SK-N-SH (cell line): ENCODE results near the gene ABCF3. TPM values are rescaled to one million over a fixed set of nuclear protein-coding genes. Genes with fewer than 3 reads are reported as not detected.
A peak's percentile ranks its signal among the peaks of the same experiment; 100 is the strongest.

Experiments
- CTCF ChIA-PET: fragments of 300-600, 350-600 bp; formaldehyde crosslinking; extraction: SDS; loops from one replicate; lab custom pipeline; 2021; lab: Yijun Ruan, JAX
- POLR2A ChIA-PET: fragments of 350-600 bp; sonication (Branson Sonifier 250); formaldehyde crosslinking; extraction: SDS; loops from one replicate; lab custom pipeline; 2020; ENCODE audit warnings: antibody characterized with exemption, inconsistent platforms; lab: Yijun Ruan, JAX
- DNase-seq: peaks from one replicate; pipeline ENCODE4 v3.0.0; 2012
- H2AFZ ChIP-seq: fragments of 200-600 bp; sonication (generic); 2 replicates; pipeline ENCODE4 v1.8.1; 2016; ENCODE audit warnings: antibody characterized with exemption, mild to moderate bottlenecking, low read depth
- H3F3A ChIP-seq: fragments of 200-600 bp; sonication (generic); replicated peaks from 2 replicates; pipeline ENCODE3; 2016; ENCODE audit warnings: antibody characterized with exemption, mild to moderate bottlenecking; ENCODE audit not compliant: insufficient read depth
- H3K27ac ChIP-seq, 2 experiments: fragments of 200-500 bp in 1 of 2; fragments of 200-600 bp in 1 of 2; sonication (Bioruptor generic) in 1 of 2; sonication (generic), shearing (Covaris generic) in 1 of 2; 2 replicates each; pipeline versions ENCODE4 v1.5.1 to v1.6.1; 2014 to 2016; ENCODE audit warnings: low read depth in 2 of 2, inconsistent platforms in 1 of 2, low read length in 1 of 2, mild to moderate bottlenecking in 1 of 2, mixed read lengths in 1 of 2
- H3K27me3 ChIP-seq: fragments of 200-600 bp; sonication (generic), shearing (Covaris generic); 2 replicates; pipeline ENCODE4 v1.6.1; 2016; ENCODE audit warnings: mixed run types; ENCODE audit not compliant: insufficient read depth
- H3K36me3 ChIP-seq, 2 experiments: fragments of 200-500 bp in 1 of 2; fragments of 200-600 bp in 1 of 2; sonication (Bioruptor generic) in 1 of 2; sonication (generic) in 1 of 2; replicated peaks in 1 of 2; 2 replicates each; pipeline versions ENCODE3 to v1.5.1; 2014 to 2016; ENCODE audit warnings: low read length in 1 of 2, mild to moderate bottlenecking in 1 of 2; ENCODE audit not compliant: insufficient read depth in 2 of 2, control insufficient read depth in 1 of 2
- H3K4me1 ChIP-seq, 2 experiments: fragments of 200-500 bp in 1 of 2; fragments of 200-600 bp in 1 of 2; sonication (Bioruptor generic) in 1 of 2; sonication (generic), shearing (Covaris generic) in 1 of 2; 2 replicates each; pipeline versions ENCODE4 v1.5.1 to v1.6.1; 2014 to 2016; ENCODE audit warnings: low read depth in 1 of 2, low read length in 1 of 2, mixed run types in 1 of 2; ENCODE audit not compliant: insufficient read depth in 2 of 2, control insufficient read depth in 1 of 2
- H3K4me2 ChIP-seq: fragments of 200-600 bp; sonication (generic), shearing (Covaris generic); 2 replicates; pipeline ENCODE4 v1.6.1; 2017; ENCODE audit warnings: mixed run types
- H3K4me3 ChIP-seq, 2 experiments: fragments of 200-500 bp in 1 of 2; fragments of 200-600 bp in 1 of 2; sonication (Bioruptor generic) in 1 of 2; sonication (generic), shearing (Covaris generic) in 1 of 2; 2 replicates each; pipeline versions ENCODE4 v1.5.1 to v1.8.1; 2014 to 2016; ENCODE audit warnings: low read depth in 2 of 2, inconsistent platforms in 1 of 2, low read length in 1 of 2, mild to moderate bottlenecking in 1 of 2, mixed read lengths in 1 of 2, moderate library complexity in 1 of 2
- H3K79me2 ChIP-seq: fragments of 200-600 bp; sonication (generic); 2 replicates; pipeline ENCODE4 v1.8.1; 2017; ENCODE audit warnings: mild to moderate bottlenecking; ENCODE audit not compliant: insufficient read depth
- H3K9ac ChIP-seq: fragments of 200-600 bp; sonication (generic); 2 replicates; pipeline ENCODE4 v1.6.1; 2017; ENCODE audit warnings: mixed run types
- H3K9me2 ChIP-seq: fragments of 200-600 bp; sonication (generic); 2 replicates; pipeline ENCODE4 v1.6.1; 2017; ENCODE audit warnings: mixed run types
- H3K9me3 ChIP-seq: fragments of 200-600 bp; sonication (generic); 2 replicates; pipeline ENCODE4 v1.6.1; 2017; ENCODE audit warnings: mixed run types, mild to moderate bottlenecking, moderate library complexity
- H4K20me1 ChIP-seq: fragments of 200-600 bp; sonication (generic); 2 replicates; pipeline ENCODE4 v1.6.1; 2017; ENCODE audit warnings: mild to moderate bottlenecking, mixed run types; ENCODE audit not compliant: insufficient read depth
- CHD2 ChIP-seq: fragments of 150-350 bp; IDR thresholded peaks from 2 replicates; pipeline ENCODE4 v1.6.1; 2018; ENCODE audit warnings: low read length; ENCODE audit not compliant: partially characterized antibody
- ELF1 ChIP-seq: IDR thresholded peaks from 2 replicates; pipeline ENCODE4 v1.4.0; 2012
- EP300 ChIP-seq, 2 experiments: IDR thresholded peaks; 2 replicates each; pipeline versions ENCODE4 v1.4.0 to v1.6.1; 2012; ENCODE audit warnings: borderline replicate concordance in 1 of 2, low read depth in 1 of 2, low read length in 1 of 2
- EZH2phosphoT487 ChIP-seq: fragments of 200-600 bp; sonication (generic); IDR thresholded peaks from 2 replicates; pipeline ENCODE4 v1.6.1; 2017; ENCODE audit warnings: low read depth, mixed run types, mild to moderate bottlenecking, antibody characterized with exemption, moderate library complexity, borderline replicate concordance
- GATA2 ChIP-seq: sonication (generic); formaldehyde crosslinking; IDR thresholded peaks from 2 replicates; pipeline ENCODE4 v1.5.0; 2020; ENCODE audit warnings: mild to moderate bottlenecking, missing genetic modification reagents
- NFIC ChIP-seq: IDR thresholded peaks from 2 replicates; pipeline ENCODE4 v1.4.0; 2012; ENCODE audit warnings: borderline replicate concordance
- NRF1 ChIP-seq: IDR thresholded peaks from 2 replicates; pipeline ENCODE4 v1.6.1; 2012; ENCODE audit warnings: low read depth, mild to moderate bottlenecking, low read length
- RAD21 ChIP-seq: IDR thresholded peaks from 2 replicates; pipeline ENCODE4 v1.6.1; 2012; ENCODE audit warnings: mild to moderate bottlenecking, low read length
- RCOR1 ChIP-seq: fragments of 150-350 bp; IDR thresholded peaks from 2 replicates; pipeline ENCODE4 v1.6.1; 2017; ENCODE audit warnings: antibody characterized with exemption, low read length
- SMC3 ChIP-seq: IDR thresholded peaks from 2 replicates; pipeline ENCODE4 v1.6.1; 2012; ENCODE audit warnings: low read depth, low read length, improper control_type of control experiment
- TAF1 ChIP-seq: IDR thresholded peaks from 2 replicates; pipeline ENCODE4 v1.6.1; 2012; ENCODE audit warnings: low read depth, mild to moderate bottlenecking, low read length, moderate library complexity, borderline replicate concordance
- TCF12 ChIP-seq: IDR thresholded peaks from 2 replicates; pipeline ENCODE4 v1.4.0; 2012
- YY1 ChIP-seq: IDR thresholded peaks from 2 replicates; pipeline ENCODE4 v1.4.0; 2012; ENCODE audit warnings: low read depth, mild to moderate bottlenecking
- WGBS: methylation state at CpG from one replicate; pipeline ENCODE4 v1.1.6; 2017; ENCODE audit warnings: low lambda C conversion rate; 5-methylcytosine and 5-hydroxymethylcytosine counted together
- polyA plus RNA-seq, 3 experiments: library from polyadenylated mRNA; depleted of rRNA; stranded (reverse); fragments of >200 nt; gene quantifications; 2 replicates each; pipeline ENCODE4 v1.2.3, GENCODE V29; 2012
- TF ChIP-seq, protein P1 (sequence below): IDR thresholded peaks from 2 replicates; pipeline ENCODE4 v1.4.0; 2012; ENCODE audit warnings: low read depth
- TF ChIP-seq, protein P2 (sequence below): fragments of 150-350 bp; IDR thresholded peaks from 2 replicates; pipeline ENCODE4 v1.6.1; 2016; ENCODE audit warnings: mild to moderate bottlenecking, low read depth, low read length
- TF ChIP-seq, protein P3 (sequence below): IDR thresholded peaks from 2 replicates; pipeline ENCODE4; 2012
- TF ChIP-seq, protein P4 (sequence below): IDR thresholded peaks from 2 replicates; pipeline ENCODE4 v1.4.0; 2012; ENCODE audit warnings: low read depth, borderline replicate concordance
- TF ChIP-seq, protein P5 (sequence below): fragments of 200-600 bp; sonication (generic); IDR thresholded peaks from 2 replicates; pipeline ENCODE4 v1.6.1; 2017; ENCODE audit warnings: antibody characterized with exemption, mild to moderate bottlenecking, moderate library complexity
- TF ChIP-seq, protein P6 (sequence below): fragments of 150-350 bp; IDR thresholded peaks from 2 replicates; pipeline ENCODE4 v1.6.1; 2017; ENCODE audit warnings: antibody characterized with exemption, low read length, low read depth, borderline replicate concordance

Gene ABCF3
- polyA plus RNA-seq, 1 of the 3 experiments (the other 2 are of a cell fraction): 55.6 TPM

DNA sequence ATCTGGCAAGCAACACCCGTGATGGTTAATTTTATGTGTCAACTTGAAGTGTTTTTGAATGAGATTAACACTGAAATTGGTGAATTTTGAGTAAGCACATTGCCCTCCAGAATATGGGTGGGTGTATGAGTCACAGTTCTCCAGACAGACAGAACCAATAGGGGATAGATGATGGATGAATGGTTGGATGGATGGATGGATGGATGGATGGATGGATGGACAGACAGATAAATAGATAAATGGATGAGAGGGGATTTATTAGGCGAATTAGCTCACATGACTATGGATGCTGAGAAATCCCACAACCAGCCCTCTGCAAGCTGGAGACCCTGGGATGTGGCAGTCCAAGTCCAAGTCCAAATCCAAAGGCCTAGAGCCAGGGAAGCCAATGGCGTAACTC is 37.9 kb downstream of the ABCF3 start:
- no peaks in the 10 kb centered on the region for H3K79me2 ChIP-seq
- no peaks in the 10 kb centered on the region for H4K20me1 ChIP-seq
- no peak overlapping the region for H3K4me2 ChIP-seq
- no peak overlapping the region for H2AFZ ChIP-seq
- H3K9me2 ChIP-seq: no peaks in the 10 kb centered on the region
- no peak overlapping the region for H3K27ac ChIP-seq
- DNase-seq: no peak
- ChIA-PET CTCF (interaction anchor here (1.3 kb wide), 1 partner anchor 26 kb away, joined by 3 read pairs; the partner anchor contains the start of gene EEF1AKMT4), POLR2A (no interaction called here)
- H3F3A ChIP-seq: no peaks in the 10 kb centered on the region
- no peaks in the 10 kb centered on the region for H3K36me3 ChIP-seq
- H3K27me3 ChIP-seq: no peaks in the 10 kb centered on the region; the same call in 1 of the 2 replicates
- TF ChIP-seq, protein P1, sequence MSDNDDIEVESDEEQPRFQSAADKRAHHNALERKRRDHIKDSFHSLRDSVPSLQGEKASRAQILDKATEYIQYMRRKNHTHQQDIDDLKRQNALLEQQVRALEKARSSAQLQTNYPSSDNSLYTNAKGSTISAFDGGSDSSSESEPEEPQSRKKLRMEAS: no peak
- H3K9ac ChIP-seq: no peak overlapping the region
- WGBS: 56% methylated on average over 3 of the region's 3 CpGs
- no peaks in the 10 kb centered on the region for H3K9me3 ChIP-seq
- no peak overlapping the region for H3K4me3 ChIP-seq
- H3K4me1 ChIP-seq: peaks cover 0 to 3% of the 10 kb centered on the region in 2 experiments; a peak in 1 of 4 replicates

DNA sequence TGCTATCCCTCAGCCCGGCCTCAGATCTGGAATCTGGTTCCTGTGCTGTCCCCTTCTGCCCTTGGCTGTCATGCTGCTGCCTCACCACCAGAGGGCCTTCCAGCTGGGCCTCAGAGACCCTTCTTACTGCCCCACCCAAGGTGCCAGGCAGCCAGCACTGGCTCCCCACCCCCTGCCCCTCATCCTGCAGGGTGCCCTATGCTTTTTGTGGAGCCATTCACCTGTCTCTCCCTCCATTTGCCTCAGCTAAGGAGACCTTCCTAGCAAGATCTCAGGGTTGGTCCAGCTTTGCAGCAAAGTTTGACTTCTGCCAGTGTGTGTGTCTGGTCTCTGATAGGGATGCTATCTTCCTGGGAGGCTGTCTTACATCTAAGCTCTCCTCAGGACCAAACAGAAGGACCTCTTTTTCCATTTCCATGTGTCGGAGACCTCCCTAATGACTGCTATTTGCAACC is 41.5 kb downstream of the ABCF3 start:
- Histone ChIP-seq H3K4me2 (no peak overlapping the region), H3K4me1 (peaks cover 0 to 16% of the 10 kb centered on the region in 2 experiments; a peak in 1 of 4 replicates), H3K9me3 (no peaks in the 10 kb centered on the region), H3K27me3 (peaks cover 27% of the 10 kb centered on the region)
- CTCF ChIA-PET: interaction anchor here (0.6 to 5.9 kb wide), 28 partner anchors 10 to 359 kb away, joined by 3 to 61 read pairs (median 5); partner anchors contain the start of genes ALG3, AP2M1 and EEF1AKMT4
- TF ChIP-seq, protein P2, sequence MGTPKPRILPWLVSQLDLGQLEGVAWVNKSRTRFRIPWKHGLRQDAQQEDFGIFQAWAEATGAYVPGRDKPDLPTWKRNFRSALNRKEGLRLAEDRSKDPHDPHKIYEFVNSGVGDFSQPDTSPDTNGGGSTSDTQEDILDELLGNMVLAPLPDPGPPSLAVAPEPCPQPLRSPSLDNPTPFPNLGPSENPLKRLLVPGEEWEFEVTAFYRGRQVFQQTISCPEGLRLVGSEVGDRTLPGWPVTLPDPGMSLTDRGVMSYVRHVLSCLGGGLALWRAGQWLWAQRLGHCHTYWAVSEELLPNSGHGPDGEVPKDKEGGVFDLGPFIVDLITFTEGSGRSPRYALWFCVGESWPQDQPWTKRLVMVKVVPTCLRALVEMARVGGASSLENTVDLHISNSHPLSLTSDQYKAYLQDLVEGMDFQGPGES: no peak
- TF ChIP-seq EP300 (IDR thresholded peaks at IDR 0.05; ENCODE audit: borderline replicate concordance in 1 of 2, low read depth in 1 of 2, low read length in 1 of 2): no peak
- peak; percentile 49; the same call in 1 of the 2 replicates for TF ChIP-seq SMC3
- no peak for TF ChIP-seq NFIC
- no peak for TF ChIP-seq TAF1
- TF ChIP-seq RCOR1: no peak
- TF ChIP-seq GATA2 (CRISPR knock-in tag): no peak
- TF ChIP-seq, protein P1: no peak
- TF ChIP-seq, protein P3, sequence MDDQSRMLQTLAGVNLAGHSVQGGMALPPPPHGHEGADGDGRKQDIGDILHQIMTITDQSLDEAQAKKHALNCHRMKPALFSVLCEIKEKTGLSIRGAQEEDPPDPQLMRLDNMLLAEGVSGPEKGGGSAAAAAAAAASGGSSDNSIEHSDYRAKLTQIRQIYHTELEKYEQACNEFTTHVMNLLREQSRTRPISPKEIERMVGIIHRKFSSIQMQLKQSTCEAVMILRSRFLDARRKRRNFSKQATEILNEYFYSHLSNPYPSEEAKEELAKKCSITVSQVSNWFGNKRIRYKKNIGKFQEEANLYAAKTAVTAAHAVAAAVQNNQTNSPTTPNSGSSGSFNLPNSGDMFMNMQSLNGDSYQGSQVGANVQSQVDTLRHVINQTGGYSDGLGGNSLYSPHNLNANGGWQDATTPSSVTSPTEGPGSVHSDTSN: no peak
- TF ChIP-seq, protein P4, sequence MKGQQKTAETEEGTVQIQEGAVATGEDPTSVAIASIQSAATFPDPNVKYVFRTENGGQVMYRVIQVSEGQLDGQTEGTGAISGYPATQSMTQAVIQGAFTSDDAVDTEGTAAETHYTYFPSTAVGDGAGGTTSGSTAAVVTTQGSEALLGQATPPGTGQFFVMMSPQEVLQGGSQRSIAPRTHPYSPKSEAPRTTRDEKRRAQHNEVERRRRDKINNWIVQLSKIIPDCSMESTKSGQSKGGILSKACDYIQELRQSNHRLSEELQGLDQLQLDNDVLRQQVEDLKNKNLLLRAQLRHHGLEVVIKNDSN: no peak
- TF ChIP-seq, protein P5, sequence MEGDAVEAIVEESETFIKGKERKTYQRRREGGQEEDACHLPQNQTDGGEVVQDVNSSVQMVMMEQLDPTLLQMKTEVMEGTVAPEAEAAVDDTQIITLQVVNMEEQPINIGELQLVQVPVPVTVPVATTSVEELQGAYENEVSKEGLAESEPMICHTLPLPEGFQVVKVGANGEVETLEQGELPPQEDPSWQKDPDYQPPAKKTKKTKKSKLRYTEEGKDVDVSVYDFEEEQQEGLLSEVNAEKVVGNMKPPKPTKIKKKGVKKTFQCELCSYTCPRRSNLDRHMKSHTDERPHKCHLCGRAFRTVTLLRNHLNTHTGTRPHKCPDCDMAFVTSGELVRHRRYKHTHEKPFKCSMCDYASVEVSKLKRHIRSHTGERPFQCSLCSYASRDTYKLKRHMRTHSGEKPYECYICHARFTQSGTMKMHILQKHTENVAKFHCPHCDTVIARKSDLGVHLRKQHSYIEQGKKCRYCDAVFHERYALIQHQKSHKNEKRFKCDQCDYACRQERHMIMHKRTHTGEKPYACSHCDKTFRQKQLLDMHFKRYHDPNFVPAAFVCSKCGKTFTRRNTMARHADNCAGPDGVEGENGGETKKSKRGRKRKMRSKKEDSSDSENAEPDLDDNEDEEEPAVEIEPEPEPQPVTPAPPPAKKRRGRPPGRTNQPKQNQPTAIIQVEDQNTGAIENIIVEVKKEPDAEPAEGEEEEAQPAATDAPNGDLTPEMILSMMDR: peak; percentile 71
- no peak for TF ChIP-seq YY1
- TF ChIP-seq, protein P6, sequence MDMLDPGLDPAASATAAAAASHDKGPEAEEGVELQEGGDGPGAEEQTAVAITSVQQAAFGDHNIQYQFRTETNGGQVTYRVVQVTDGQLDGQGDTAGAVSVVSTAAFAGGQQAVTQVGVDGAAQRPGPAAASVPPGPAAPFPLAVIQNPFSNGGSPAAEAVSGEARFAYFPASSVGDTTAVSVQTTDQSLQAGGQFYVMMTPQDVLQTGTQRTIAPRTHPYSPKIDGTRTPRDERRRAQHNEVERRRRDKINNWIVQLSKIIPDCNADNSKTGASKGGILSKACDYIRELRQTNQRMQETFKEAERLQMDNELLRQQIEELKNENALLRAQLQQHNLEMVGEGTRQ: no peak
- peak; percentile 37 for TF ChIP-seq RAD21
- no peak for TF ChIP-seq TCF12
- no peak for TF ChIP-seq EZH2phosphoT487
- TF ChIP-seq ELF1: no peak
- TF ChIP-seq CHD2: no peak
- TF ChIP-seq NRF1: no peak
- TF ChIP-seq, all 33 proteins: peak for 3
- no peak overlapping the region for H3K27ac ChIP-seq
- H2AFZ ChIP-seq: no peak overlapping the region
- H3K9me2 ChIP-seq: no peaks in the 10 kb centered on the region
- no peak overlapping the region for H3K4me3 ChIP-seq
- POLR2A ChIA-PET: interaction anchor here (1.1 to 1.4 kb wide), 2 partner anchors 16 to 44 kb away, joined by 3 to 5 read pairs; no protein-coding TSS in a partner anchor
- no peaks in the 10 kb centered on the region for H3F3A ChIP-seq
- no peaks in the 10 kb centered on the region for H3K79me2 ChIP-seq
- H4K20me1 ChIP-seq: no peaks in the 10 kb centered on the region
- H3K9ac ChIP-seq: no peak overlapping the region
- whole genome bisulfite sequencing: 79% methylated on average over 2 of the region's 2 CpGs
- peak; percentile 71 for DNase-seq
- H3K36me3 ChIP-seq: no peaks in the 10 kb centered on the region
